ENCODE measurements around the gene KCNA2. TPM values are rescaled to one million over a fixed set of nuclear protein-coding genes. Genes with fewer than 3 reads are reported as not detected.

KCNA2 gene
- under 0.01 TPM in 1 of 2 replicates, not detected in the other for total RNA-seq

GRCh38 chr1:110605901-110606656, at the start of gene KCNA2:
TSS of gene KCNA2 (minus strand) at chr1:110606358. CDS start at chr1:110604782, 1,576 bp downstream.

Other genes with a start within 250 kb of the KCNA2 start
- gene SLC16A4, start 215.3 kb downstream of the KCNA2 start, total RNA-seq: 0.17 and 0.54 TPM in 2 replicates
- gene LAMTOR5, start 198.7 kb downstream of the KCNA2 start, total RNA-seq: 92.5 and 102 TPM in 2 replicates
- gene PROK1, start 155.2 kb downstream of the KCNA2 start, total RNA-seq: not detected in 2 replicates
- under 0.01 TPM in 1 of 2 replicates, not detected in the other for gene KCNA10, start 87.2 kb downstream of the KCNA2 start, total RNA-seq
- gene KCNA3, start 68.6 kb upstream of the KCNA2 start, total RNA-seq: not detected in 2 replicates

Measured in dermis lymphatic vessel endothelial cell (primary cell).